CD4-positive, CD25-positive, alpha-beta regulatory T cell (primary cell): ENCODE measurements around the gene KCNQ1. TPM values are rescaled to one million over a fixed set of nuclear protein-coding genes. Genes with fewer than 3 reads are reported as not detected.

Experiments
- ATAC-seq, 2 donors: fragments of 150-1000 bp; cut with Tn5 transposase; one replicate each; pipeline ENCODE4 v1.10.0; 2021; ENCODE audit warnings: low read depth in 2 of 2, moderate number of reproducible peaks in 2 of 2, moderate library complexity in 1 of 2
- DNase-seq, 3 donors: peaks; one replicate each; pipeline versions ENCODE4 v3.0.0 to v3.0.0-alpha.2; 2012 to 2022; ENCODE audit warnings: mixed read lengths in 1 of 3
- H3K27ac ChIP-seq: one replicate; pipeline ENCODE4 v1.7.0; 2013; ENCODE audit warnings: mild to moderate bottlenecking, low read length; ENCODE audit not compliant: insufficient read depth, poor library complexity, severe bottlenecking
- H3K27me3 ChIP-seq: one replicate; pipeline ENCODE4 v1.7.0; 2013; ENCODE audit warnings: low read length; ENCODE audit not compliant: control insufficient read depth, insufficient read depth
- H3K36me3 ChIP-seq: one replicate; pipeline ENCODE4 v1.7.0; 2013; ENCODE audit warnings: mild to moderate bottlenecking, low read length, moderate library complexity; ENCODE audit not compliant: control insufficient read depth, insufficient read depth
- H3K4me1 ChIP-seq: 2 replicates; pipeline ENCODE4 v1.7.0; 2013; ENCODE audit warnings: mild to moderate bottlenecking, low read length; ENCODE audit not compliant: insufficient read depth, control insufficient read depth, poor library complexity, severe bottlenecking
- H3K4me3 ChIP-seq: one replicate; pipeline ENCODE4 v1.7.0; 2013; ENCODE audit warnings: low read depth, mild to moderate bottlenecking, low read length, moderate library complexity
- H3K9me3 ChIP-seq, 2 experiments: 1 replicate in 1 of 2; 2 replicates in 1 of 2; pipeline ENCODE4 v1.7.0; 2013; ENCODE audit warnings: low read length in 2 of 2, mild to moderate bottlenecking in 1 of 2, moderate library complexity in 1 of 2; ENCODE audit not compliant: control insufficient read depth in 2 of 2
- H3K27ac Mint-ChIP-seq, 3 donors: one replicate each; pipeline ENCODE4 v1.8.0; 2020 to 2022; ENCODE audit warnings: mild to moderate bottlenecking in 3 of 3, mixed read lengths in 3 of 3, moderate library complexity in 2 of 3
- H3K27me3 Mint-ChIP-seq: one replicate; pipeline ENCODE4 v1.8.0; 2022; ENCODE audit warnings: mild to moderate bottlenecking, mixed read lengths
- H3K36me3 Mint-ChIP-seq: one replicate; pipeline ENCODE4 v1.8.0; 2020; ENCODE audit warnings: mixed read lengths
- H3K4me1 Mint-ChIP-seq, 4 donors: one replicate each; pipeline ENCODE4 v1.8.0; 2020 to 2022; ENCODE audit warnings: mixed read lengths in 4 of 4, mild to moderate bottlenecking in 1 of 4
- H3K4me3 Mint-ChIP-seq, 4 donors: one replicate each; pipeline ENCODE4 v1.8.0; 2020 to 2022; ENCODE audit warnings: mild to moderate bottlenecking in 4 of 4, mixed read lengths in 4 of 4, moderate library complexity in 3 of 4
- H3K9me3 Mint-ChIP-seq, 7 donors: one replicate each; pipeline ENCODE4 v1.8.0; 2020 to 2022; ENCODE audit warnings: mixed read lengths in 7 of 7, mild to moderate bottlenecking in 3 of 7, moderate library complexity in 2 of 7
- polyA plus RNA-seq, 4 donors: library from polyadenylated mRNA; unstranded; fragments of 300-500 nt; fragmentation: Illumina TruSeq; gene quantifications; one replicate each; pipeline ENCODE4 v1.2.3, GENCODE V29; 2021
- total RNA-seq: library from RNA; stranded (reverse); gene quantifications from one replicate; pipeline ENCODE4 v1.2.3, GENCODE V29; 2022

KCNQ1 gene
- total and polyA plus RNA-seq, 5 donors from 2014 or later, result 5.5 to 13.4 (median 6.8) TPM

DNA sequence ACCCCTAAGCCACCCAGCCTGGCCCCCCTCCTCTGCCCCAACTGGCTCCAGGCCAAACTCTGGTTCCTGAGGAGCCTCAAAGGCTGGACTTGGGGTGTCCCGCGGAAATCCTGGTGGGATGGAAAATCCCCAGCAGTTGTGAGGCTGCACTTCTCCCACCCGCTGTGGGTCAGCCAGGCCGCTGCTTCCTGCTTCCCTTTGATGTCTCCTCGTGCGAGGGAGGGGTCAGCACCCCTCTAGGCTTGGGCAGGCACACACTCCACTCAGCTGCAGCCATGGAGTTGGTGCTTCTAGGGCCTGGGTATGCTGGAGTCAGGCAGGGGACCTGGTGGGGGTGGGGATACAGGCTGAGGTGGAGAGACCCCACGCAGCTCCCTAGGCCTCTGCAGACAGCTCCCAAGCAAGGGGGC is 243.0 kb downstream of the KCNQ1 start:
- H3K27ac Mint-ChIP-seq, result no peak overlapping the region
- Histone ChIP-seq H3K27me3 (no peaks in the 10 kb centered on the region), H3K9me3 (no peaks in the 10 kb centered on the region), H3K4me1 (no peaks in the 10 kb centered on the region), H3K27ac (no peak overlapping the region), H3K4me3 (no peak overlapping the region), H3K36me3 (no peaks in the 10 kb centered on the region)
- peaks cover 0 to 7% (median 0%) of the 10 kb centered on the region in 4 donors for H3K4me1 Mint-ChIP-seq
- no peaks in the 10 kb centered on the region for H3K9me3 Mint-ChIP-seq
- no peak for DNase-seq
- peaks cover 6% of the 10 kb centered on the region for H3K36me3 Mint-ChIP-seq
- no peak overlapping the region for H3K4me3 Mint-ChIP-seq
- no peak for ATAC-seq
- no peaks in the 10 kb centered on the region for H3K27me3 Mint-ChIP-seq

DNA sequence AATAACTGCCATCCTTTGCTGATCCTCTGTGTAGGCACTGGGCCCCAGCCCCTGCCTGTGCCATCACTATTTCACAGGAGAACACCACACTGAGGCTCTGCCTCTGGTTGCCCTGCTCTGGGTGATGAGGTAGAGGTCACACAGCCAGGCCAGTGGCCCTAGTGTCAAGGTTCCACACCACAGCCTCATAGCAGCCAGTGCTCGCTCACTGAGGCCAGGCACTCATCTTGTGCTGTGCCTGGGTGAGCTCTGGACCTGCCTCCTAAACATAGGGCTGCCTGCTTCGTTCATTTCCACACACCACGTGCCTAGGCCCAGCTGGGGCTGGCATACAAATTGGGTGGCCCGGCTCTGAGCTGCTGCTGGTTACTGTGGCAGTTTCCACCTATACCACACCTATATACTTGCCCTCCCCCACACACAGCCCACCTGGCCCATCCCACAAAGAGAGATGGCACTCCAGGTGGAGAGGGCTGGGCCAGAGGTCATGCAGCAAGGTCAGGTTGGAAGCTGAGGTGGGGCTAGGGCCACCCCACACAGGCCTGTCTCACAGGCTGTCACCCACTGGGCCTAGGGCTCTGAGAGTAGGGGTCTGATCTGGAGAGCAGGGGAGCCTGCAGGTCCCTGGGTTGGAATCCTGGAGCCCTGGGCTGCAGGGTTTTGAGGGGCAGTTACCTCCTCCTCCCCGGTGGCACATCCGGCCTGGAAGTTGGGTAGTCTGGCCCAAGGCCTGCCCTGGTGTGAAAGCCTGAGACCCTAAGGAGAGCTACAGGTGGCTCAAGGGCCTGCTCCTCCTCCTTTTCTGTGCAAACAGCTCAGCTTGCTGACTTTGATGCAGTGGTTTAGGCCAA is 243.8 kb downstream of the KCNQ1 start:
- Histone ChIP-seq H3K27ac (no peak overlapping the region), H3K36me3 (no peaks in the 10 kb centered on the region), H3K27me3 (no peaks in the 10 kb centered on the region), H3K9me3 (no peaks in the 10 kb centered on the region), H3K4me3 (no peak overlapping the region), H3K4me1 (no peaks in the 10 kb centered on the region)
- Mint-ChIP-seq H3K27ac (no peak overlapping the region), H3K36me3 (peaks cover 6% of the 10 kb centered on the region), H3K9me3 (no peaks in the 10 kb centered on the region), H3K4me3 (no peak overlapping the region), H3K27me3 (no peaks in the 10 kb centered on the region), H3K4me1 (peaks cover 0 to 7% (median 0%) of the 10 kb centered on the region in 4 donors)
- no peak for ATAC-seq
- no peak for DNase-seq

DNA sequence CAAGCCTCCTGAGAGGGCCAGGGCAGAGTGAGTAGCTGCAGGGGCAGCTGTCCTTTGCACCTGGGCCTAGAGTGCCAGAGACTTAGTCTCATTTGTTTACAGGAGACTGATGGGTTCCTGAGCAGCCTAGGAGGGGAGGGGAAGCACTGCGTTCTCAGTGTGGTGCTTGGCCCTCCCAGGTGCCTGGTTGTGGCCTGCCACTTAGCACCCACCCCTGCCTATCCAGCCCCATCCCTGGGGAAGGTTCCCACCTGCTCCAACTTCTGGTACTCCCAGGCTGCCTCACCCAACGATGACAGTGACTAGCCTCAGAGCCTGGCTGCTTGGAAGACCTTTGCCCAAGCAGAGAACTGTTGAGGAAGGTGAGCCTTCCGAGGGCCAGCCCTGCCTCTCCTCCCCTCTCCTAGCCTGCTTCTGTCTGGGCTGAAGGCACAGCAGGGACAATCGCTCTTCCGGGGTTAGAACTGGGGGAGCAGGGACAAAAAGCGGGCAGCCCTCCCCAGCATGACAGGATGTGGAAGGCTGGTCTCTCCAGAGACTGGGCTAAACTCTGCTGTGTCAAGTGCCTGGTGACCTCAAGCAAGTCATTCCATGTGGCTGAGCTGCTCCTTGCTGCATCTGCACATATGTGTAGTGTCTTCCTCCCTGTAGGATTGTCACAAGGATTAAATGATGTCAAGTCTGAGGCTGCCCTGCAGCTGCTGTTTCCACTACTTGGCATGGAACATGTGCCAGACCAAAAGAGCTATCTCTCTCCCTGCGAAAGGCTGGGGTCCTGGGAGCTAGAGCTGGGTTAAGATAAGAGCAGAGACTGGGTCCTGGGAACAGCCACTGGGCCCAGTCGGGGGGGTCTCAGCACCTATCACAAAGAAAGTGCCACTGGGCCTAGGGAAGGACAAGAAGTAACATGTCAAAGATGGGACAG is 245.1 kb downstream of the KCNQ1 start:
- Mint-ChIP-seq H3K27ac (peak overlapping the region in 1 of 3 donors; percentile 44), H3K9me3 (no peaks in the 10 kb centered on the region), H3K36me3 (peaks cover 6% of the 10 kb centered on the region), H3K4me3 (no peak overlapping the region), H3K4me1 (peaks cover 0 to 7% (median 0%) of the 10 kb centered on the region in 4 donors), H3K27me3 (no peaks in the 10 kb centered on the region)
- no peak overlapping the region for H3K4me3 ChIP-seq
- ATAC-seq (no peak), DNase-seq (no peak)
- H3K27ac ChIP-seq, result no peak overlapping the region
- H3K27me3 ChIP-seq, result no peaks in the 10 kb centered on the region
- H3K9me3 ChIP-seq, result no peaks in the 10 kb centered on the region
- H3K4me1 ChIP-seq, result no peaks in the 10 kb centered on the region
- H3K36me3 ChIP-seq, result no peaks in the 10 kb centered on the region

DNA sequence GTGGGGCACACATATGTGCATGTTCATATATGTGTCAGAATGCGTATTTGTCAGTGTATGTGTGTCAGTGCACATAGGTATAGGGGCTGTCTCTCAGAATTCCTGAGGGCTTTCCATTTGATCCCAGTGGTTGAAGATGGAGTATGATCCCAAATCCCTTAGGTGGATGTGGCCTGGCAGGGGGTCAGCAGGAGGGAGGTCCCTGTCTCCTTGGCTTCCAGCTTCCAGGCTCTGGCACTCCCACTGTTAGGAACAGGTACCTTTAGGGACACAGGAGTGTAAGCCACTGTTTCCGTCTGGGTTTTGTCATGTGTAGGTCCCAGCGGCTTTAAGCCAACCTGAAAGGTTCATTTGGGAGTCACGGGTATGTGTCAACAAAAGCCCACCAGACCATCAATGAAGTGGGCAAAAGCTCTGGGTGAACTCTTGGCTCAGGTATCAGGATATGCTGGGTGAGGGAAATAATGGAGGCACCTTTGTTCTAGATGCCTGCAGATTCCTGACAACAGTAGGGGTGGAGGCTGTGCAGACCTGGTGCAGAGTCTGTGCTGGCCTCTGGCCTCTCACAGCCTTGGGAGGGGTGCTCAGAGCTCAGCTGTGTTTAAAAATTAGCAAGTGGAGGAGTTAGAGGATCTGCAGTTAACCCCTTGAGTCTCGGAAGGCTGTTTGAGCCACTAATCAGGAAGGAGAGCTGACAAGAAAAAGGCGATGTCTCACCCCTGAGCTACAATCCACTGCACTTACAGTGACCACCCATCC is 246.0 kb downstream of the KCNQ1 start:
- Mint-ChIP-seq H3K4me3 (no peak overlapping the region), H3K27ac (peak overlapping the region in 1 of 3 donors; percentile 65), H3K27me3 (no peaks in the 10 kb centered on the region), H3K4me1 (peaks cover 0 to 7% (median 0%) of the 10 kb centered on the region in 4 donors), H3K36me3 (peaks cover 6% of the 10 kb centered on the region), H3K9me3 (no peaks in the 10 kb centered on the region)
- Histone ChIP-seq H3K27me3 (no peaks in the 10 kb centered on the region), H3K4me3 (no peak overlapping the region), H3K36me3 (no peaks in the 10 kb centered on the region), H3K4me1 (no peaks in the 10 kb centered on the region), H3K9me3 (no peaks in the 10 kb centered on the region), H3K27ac (no peak overlapping the region)
- ATAC-seq (no peak), DNase-seq (no peak)

DNA sequence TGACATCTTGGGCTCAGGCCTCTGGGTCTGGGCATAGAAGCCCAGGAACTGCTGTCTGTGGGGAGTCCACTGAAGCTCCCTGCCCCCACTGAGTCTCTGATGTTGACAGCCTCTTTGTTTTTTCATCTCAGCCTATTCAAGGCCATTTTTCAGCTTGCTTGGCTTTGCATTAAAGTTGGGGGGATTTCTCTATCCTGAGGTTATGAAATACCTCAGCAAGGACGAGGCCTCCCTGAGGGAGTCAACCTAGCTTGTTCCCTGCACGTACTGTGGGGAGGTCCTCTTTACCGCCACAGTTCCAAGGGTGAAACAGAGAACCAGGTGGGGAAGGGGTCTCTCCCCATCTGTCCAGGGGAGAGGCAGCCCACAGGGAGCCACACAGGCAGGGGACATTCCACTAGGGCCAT is 246.6 kb downstream of the KCNQ1 start:
- Histone ChIP-seq H3K4me1 (no peaks in the 10 kb centered on the region), H3K27ac (no peak overlapping the region), H3K9me3 (no peaks in the 10 kb centered on the region), H3K36me3 (no peaks in the 10 kb centered on the region), H3K4me3 (no peak overlapping the region), H3K27me3 (no peaks in the 10 kb centered on the region)
- no peak for ATAC-seq
- Mint-ChIP-seq H3K4me3 (no peak overlapping the region), H3K27ac (peak overlapping the region in 1 of 3 donors; percentile 65), H3K9me3 (no peaks in the 10 kb centered on the region), H3K36me3 (peaks cover 6% of the 10 kb centered on the region), H3K4me1 (peaks cover 0 to 7% (median 0%) of the 10 kb centered on the region in 4 donors), H3K27me3 (no peaks in the 10 kb centered on the region)
- no peak for DNase-seq

- Mint-ChIP-seq H3K4me1 (peaks cover 0 to 10% (median 3%) of the 10 kb centered on the region in 4 donors), H3K4me3 (peak overlapping the region in 1 of 4 donors; percentile 19), H3K9me3 (no peaks in the 10 kb centered on the region), H3K27me3 (no peaks in the 10 kb centered on the region), H3K36me3 (peaks cover 6% of the 10 kb centered on the region), H3K27ac (peak overlapping the region; percentile 16 to 37 (median 34))
- Histone ChIP-seq H3K27ac (no peak overlapping the region), H3K27me3 (no peaks in the 10 kb centered on the region), H3K4me3 (no peak overlapping the region), H3K4me1 (no peaks in the 10 kb centered on the region), H3K9me3 (no peaks in the 10 kb centered on the region), H3K36me3 (no peaks in the 10 kb centered on the region)
- ATAC-seq (no peak), DNase-seq (no peak)
Observed at GRCh38 chr11:2691991-2692875, 247.4 kb downstream of the KCNQ1 start.
